ENCODE data around the gene PURB.
"Not testable (repeated sequence)": the region's sequence is repeated elsewhere in the genome, so short reads cannot be mapped to it uniquely, and the experiment has no call there.

GRCh38 chr7:44871918-44872317 is 13.4 kb downstream of the PURB start:
- not testable (repeated sequence) for TF ChIP-seq POLR2A (IDR thresholded peaks at IDR 0.05); CTCF (IDR thresholded peaks at IDR 0.05 in 4 of 5, conservative IDR thresholded peaks at IDR 0.05 in 1 of 5)

All from gastrocnemius medialis (tissue), 4 donors.